Panc1 (cell line): Measurements from ENCODE around the gene C6orf89.

Experiments
- CTCF ChIP-seq: fragments of 450-650 bp; IDR thresholded peaks from 2 replicates; pipeline ENCODE4 v1.5.1; 2017; ENCODE audit warnings: mild to moderate bottlenecking
- POLR2AphosphoS5 ChIP-seq: IDR thresholded peaks from 2 replicates; pipeline ENCODE4 v1.6.1; 2012; ENCODE audit warnings: mild to moderate bottlenecking, low read depth, low read length, moderate library complexity
- REST ChIP-seq, 2 experiments: IDR thresholded peaks; 2 replicates each; pipeline ENCODE4 v1.6.1; 2011 to 2012; ENCODE audit warnings: low read depth in 2 of 2, control low read depth in 1 of 2, low read length in 1 of 2, mild to moderate bottlenecking in 1 of 2, moderate library complexity in 1 of 2; ENCODE audit not compliant: insufficient read depth in 1 of 2
- SIN3A ChIP-seq: IDR thresholded peaks from 2 replicates; pipeline ENCODE4 v1.6.1; 2012; ENCODE audit warnings: low read depth, mild to moderate bottlenecking, low read length, moderate library complexity, borderline replicate concordance; ENCODE audit not compliant: insufficient read depth
- TCF7L2 ChIP-seq: IDR thresholded peaks from 2 replicates; pipeline ENCODE4 v1.6.1; 2011; ENCODE audit warnings: mild to moderate bottlenecking, low read depth, low read length, inconsistent platforms

GRCh38 chr6:36920049-36920448, 34.3 kb downstream of the C6orf89 start:
- no peak for TF ChIP-seq POLR2AphosphoS5
- TF ChIP-seq CTCF, result no peak
- TF ChIP-seq REST (IDR thresholded peaks at IDR 0.05; ENCODE audit: insufficient read depth in 1 of 2, low read depth in 2 of 2, low read length in 1 of 2), result no peak
- TF ChIP-seq TCF7L2, result no peak
- no peak for TF ChIP-seq SIN3A
